ENCODE data around the gene OSBP2.
"Not testable (repeated sequence)": the region's sequence is repeated elsewhere in the genome, so short reads cannot be mapped to it uniquely, and the experiment has no call there.

The OSBP2 gene

DNA sequence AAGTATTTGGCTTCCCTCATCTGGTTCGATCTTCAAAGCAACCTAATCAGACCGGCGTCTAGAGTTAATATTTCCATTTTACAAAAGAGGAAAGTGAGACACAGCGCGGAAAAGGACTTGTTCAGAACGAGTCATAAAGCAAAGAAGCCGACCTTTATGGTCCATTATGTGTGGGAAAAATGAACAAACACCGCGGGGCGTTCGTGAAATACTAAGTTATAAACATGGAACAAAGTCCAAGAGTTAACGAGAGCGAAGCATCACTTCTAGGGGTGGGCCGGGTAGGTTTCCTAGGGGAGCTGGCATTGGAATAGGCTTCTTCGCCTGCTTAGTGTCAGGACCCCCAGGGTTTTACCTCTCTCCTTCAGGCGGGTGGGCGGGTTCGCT, 27.6 kb upstream of the OSBP2 start:
- FAIRE-seq (no peak), DNase-seq (ENCODE audit: insufficient read length, low spot score) (no peak)
- TF ChIP-seq POLR2A (IDR thresholded peaks at IDR 0.05; ENCODE audit: low read depth, low read length): no peak

DNA sequence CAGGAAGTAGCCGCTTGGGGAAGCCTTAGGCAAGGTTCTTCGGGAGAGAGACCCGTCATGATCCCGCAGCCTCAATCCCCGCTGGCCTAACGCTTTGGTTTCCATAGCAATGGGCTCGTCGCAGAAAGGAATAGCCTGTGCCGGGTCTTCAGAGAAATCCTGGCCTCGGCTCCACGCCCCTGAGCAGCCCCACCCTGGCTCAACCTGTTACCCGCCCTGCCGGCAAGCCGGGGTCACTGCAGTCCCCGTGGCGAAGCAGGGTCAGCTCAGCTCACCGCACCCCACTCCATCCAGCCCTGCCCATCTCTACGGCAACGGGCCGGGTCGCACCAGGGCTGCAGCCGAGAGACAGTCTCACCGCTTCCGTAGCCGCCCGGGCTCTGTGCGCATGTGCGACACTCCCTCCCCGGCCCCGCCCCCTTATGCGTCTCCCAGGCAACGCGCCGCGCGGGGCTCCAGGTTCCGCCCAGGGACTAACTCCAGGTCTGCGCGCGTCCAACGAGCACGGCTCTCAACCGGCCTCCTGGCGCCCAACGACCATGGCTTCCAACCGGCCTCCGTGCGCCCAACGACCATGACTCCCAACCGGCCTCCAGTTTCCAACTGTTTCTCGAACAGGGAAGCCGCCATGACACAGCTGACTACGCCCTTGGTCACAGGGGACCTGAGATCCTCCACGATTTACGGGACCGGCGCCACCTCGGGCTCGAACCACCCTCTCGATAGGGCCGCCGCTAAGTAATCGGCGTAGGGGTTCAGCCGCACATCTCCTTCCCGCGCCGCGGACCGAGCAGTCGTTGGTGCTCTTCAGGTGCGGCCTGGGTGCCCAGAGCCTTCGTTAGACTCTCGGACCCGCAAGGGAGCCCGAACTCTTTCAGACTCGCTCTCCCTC, 26.9 kb upstream of the OSBP2 start, which contains the start of gene DUSP18:
Gene DUSP18 (minus strand): TSS at position 382 of the 892 bp plus-strand sequence. CDS start 3,872 bp downstream, outside the sequence.
- peak; percentile 59 for TF ChIP-seq POLR2A (IDR thresholded peaks at IDR 0.05; ENCODE audit: low read depth, low read length)
- peak; percentile 91 for DNase-seq (ENCODE audit: insufficient read length, low spot score)
- peak; percentile 43 for FAIRE-seq

DNA sequence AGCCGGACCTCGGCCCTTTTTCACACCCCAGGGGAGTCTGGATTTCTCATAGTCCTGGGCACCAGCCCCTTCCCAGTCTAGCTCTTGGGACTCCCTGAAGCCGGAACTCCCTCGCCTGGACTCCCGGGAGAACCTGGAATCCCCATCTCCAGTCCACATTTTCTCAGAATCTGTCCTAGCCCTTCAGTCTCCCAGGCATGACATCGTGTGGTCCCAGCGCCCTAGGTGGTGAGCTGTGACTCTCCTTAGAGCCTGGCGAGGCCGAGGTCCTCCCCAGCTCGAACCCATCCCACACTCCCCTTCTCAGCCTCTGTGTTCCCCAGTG, 26.3 kb upstream of the OSBP2 start:
- no peak for DNase-seq (ENCODE audit: insufficient read length, low spot score)
- no peak for TF ChIP-seq POLR2A (IDR thresholded peaks at IDR 0.05; ENCODE audit: low read depth, low read length)
- no peak for FAIRE-seq

DNA sequence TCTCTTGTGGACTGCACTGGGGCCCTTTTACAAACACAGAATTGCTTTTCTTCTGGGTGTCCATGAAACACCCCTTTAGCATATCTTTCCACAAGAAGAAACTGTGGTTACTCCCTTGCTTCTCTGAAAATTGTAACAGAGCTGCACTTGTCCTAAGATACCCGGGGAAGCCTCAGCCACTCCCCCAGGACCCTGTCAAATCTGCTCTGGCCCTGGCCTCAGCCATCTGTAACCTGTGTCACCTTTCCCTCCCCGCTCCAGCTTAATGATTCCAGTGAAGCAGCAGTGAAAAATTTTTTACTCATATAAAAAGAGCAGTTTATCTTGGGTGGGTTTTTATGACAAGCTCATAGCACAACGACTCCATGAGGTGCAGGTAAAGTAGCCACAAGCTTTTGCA, 23.6 kb upstream of the OSBP2 start:
- TF ChIP-seq POLR2A (IDR thresholded peaks at IDR 0.05; ENCODE audit: low read depth, low read length): no peak
- FAIRE-seq: no peak

DNA sequence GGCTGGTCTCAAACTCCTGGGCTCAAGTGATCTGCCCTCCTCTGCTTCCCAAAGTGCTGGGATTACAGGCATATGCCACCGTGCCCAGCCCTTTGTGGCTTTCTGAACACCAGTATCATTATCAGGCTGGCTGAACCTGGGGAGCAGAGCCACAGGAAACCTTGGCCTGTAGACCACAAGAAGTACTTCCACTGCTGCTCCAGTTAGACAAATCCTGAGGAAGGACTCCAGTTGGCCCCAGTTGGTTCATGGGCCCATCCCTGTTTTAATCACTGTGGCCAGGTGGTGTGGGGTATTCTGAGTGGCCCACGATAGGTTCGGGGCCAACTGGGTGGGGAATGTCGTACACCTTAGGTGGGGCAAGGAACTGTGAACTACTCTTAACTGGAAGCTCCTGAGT, 21.5 kb upstream of the OSBP2 start:
- no peak for DNase-seq (ENCODE audit: insufficient read length, low spot score)
- no peak for TF ChIP-seq POLR2A (IDR thresholded peaks at IDR 0.05; ENCODE audit: low read depth, low read length)
- no peak for FAIRE-seq

More for the DNA sequence above, 23.6 kb upstream of the OSBP2 start:
- DNase-seq (ENCODE audit: insufficient read length, low spot score): no peak

DNA sequence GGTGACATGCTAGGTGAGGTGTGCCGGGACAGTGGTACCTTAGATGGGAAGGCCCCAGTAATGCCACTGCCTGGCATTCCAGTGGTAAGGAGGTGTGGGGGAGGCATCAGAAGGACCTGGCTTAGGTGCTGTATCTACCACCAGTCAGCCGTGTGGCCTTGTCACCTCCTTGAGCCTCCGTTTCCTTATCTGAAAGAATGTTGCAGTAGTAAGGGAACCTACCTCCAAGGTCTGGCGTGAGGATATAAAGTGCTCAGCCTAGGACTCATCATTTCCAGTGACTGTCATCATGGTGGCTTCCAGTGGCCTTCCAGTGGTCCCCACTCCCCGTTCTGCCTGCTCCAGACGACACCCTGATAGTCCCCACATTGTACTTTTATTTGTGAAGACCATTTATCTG, 20.2 kb upstream of the OSBP2 start:
- DNase-seq (ENCODE audit: insufficient read length, low spot score) (no peak), FAIRE-seq (no peak)
- no peak for TF ChIP-seq POLR2A (IDR thresholded peaks at IDR 0.05; ENCODE audit: low read depth, low read length)

DNA sequence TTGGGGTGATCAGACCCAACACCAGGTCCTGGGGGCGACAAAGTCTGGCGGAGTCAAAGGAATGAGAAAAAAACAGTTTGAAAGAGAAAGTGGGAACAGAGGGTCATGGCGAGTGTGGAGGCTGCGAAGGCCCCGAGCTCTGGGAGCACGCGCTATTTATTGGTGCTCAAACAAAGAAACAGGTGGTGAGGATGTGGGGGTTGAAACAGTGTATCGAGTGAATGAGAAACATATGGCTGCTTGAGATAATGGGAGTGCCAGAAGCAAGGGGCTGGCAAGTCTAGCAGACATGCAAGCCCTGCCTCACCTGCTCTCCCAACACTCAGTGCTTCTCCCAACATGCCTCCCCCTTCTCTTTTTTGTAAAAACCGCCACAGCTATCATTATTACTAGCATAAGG, 19.2 kb upstream of the OSBP2 start:
- no peak for TF ChIP-seq POLR2A (IDR thresholded peaks at IDR 0.05; ENCODE audit: low read depth, low read length)
- FAIRE-seq (no peak), DNase-seq (ENCODE audit: insufficient read length, low spot score) (no peak)

DNA sequence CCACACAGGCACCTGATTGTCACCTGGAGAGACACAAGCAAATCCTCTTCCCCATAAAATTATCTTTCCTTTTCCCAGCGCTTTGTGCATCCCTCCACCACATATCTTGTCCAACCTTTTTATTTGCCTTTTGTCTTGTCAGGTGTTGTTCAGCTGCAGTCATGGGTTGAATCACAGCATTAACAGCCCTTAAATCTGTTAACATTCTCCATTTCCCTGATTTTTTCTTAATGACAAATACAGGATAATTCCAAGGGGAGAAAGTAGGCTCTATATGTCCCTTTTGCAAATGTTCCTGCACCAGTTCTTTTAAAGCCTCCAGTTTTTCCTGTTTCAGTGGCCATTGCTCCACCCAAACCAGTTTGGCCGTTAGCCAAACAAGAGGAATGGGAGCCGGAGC, 18.1 kb upstream of the OSBP2 start:
- DNase-seq (ENCODE audit: insufficient read length, low spot score); FAIRE-seq: not testable (repeated sequence)

DNA sequence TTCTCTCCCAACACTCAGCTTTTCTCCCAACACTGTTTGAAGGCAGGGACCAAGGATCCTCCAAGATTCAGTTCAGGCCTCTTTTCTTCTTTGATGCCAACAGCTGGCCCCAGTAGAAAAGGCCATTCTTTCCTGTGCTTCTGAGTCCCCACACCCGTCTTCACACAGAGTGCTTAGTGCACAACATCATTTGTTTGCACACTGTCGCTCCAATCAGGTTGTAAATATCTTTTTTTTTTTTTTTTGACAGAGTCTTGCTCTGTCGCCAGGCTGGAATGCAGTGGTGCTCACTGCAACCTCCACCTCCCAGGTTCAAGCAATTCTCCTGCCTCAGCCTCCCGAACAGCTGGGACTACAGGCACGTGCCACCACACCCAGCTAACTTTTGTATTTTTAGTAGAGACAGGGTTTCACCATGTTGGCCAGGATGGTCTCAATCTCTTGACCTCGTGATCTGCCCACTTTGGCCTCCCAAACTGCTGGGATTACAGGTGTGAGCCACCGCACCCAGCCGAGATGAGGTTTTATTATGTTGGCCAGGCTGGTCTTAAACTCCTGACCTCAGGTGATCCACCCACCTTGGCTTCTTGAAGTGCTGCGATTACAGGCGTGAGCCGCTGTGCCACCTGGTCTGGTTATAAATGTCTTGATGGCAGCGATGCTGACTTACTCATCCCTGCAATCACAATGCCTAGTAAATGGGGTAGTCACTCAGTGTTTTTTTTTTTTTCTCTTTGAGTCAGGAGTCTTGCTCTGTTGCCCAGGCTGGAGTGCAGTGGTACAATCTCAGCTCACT, 14.6 kb upstream of the OSBP2 start:
- FAIRE-seq; DNase-seq (ENCODE audit: insufficient read length, low spot score): not testable (repeated sequence)

DNA sequence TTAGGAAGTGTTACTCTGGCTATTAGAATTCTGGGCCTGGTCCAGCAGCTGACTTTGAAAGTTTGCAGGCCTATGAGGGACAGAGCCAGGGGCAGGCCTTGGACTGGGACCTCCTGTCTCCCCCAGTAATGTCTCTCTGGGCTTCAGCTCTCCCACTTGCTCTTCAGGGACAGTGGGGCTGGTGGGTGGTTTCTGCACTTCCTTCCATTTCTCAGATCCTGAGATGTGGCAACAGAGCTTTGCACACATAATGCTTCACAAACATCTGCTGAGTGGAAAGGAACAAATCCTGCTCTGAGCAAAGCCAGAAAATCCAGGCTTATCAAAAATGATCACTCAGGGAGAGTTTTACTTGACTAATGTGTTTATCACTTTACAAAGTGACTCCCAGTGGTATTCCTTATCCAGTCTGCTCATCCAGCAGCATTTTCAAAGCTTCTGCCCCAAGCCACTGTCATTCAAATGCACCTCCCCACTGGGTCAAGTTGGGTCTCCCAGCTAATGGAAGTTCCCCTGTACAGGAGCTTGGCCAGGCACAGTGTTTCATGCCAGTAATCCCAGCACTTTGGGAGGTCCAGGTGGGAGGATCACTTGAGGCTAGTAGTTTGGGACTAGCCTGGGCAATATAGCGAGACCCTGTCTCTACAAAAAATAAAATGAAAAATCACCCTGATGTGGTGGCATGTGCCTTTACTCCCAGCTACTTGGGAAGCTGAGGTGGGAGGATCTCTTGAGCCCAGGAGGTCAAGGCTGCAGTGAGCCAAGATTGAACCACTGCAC, 13.5 kb upstream of the OSBP2 start:
- FAIRE-seq (no peak), DNase-seq (ENCODE audit: insufficient read length, low spot score) (no peak)
- TF ChIP-seq POLR2A (IDR thresholded peaks at IDR 0.05; ENCODE audit: low read depth, low read length): no peak

DNA sequence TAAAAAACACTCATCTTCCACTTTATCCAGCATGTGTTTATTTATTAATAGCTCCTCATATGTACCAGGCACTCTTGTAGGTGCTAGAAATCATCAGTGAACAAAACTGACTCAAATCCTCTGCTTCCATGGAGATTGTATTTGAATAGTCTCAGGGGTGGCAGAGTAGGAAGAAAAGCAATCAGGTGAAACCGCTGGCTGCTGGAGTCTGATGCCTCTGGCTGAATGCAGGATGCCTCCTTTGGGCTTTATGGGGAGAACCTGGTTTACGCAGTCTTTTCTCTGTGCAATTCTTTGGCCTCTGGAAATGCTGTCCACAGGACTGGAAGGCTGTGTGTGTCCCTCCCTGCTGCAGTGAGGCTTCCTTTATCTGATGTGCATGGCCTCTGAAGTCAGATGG, 12.8 kb upstream of the OSBP2 start:
- FAIRE-seq (no peak), DNase-seq (ENCODE audit: insufficient read length, low spot score) (no peak)

DNA sequence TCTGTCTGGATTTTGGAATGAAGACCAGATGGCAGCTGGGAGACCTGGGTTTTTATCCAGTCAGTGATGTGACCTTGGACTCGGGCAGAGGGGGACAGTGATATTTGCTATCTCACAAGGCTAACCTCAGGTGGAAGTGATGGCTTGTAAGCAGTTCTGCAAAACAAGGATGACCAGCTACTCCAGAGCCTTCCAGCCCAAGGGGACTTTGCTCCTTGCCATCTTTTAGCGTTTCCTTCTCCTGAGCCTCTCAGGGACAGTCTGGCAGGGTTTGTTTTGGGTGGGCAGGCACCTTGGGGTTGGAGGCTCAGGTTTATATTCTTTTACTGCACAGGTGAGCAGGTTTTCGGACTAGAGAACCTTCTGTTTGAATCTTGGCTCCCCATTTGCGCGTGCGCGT, 9.5 kb upstream of the OSBP2 start:
- DNase-seq (ENCODE audit: insufficient read length, low spot score): no peak
- no peak for FAIRE-seq
- TF ChIP-seq POLR2A (IDR thresholded peaks at IDR 0.05; ENCODE audit: low read depth, low read length): no peak

More for the DNA sequence above, 12.8 kb upstream of the OSBP2 start:
- TF ChIP-seq POLR2A (IDR thresholded peaks at IDR 0.05; ENCODE audit: low read depth, low read length): no peak

DNA sequence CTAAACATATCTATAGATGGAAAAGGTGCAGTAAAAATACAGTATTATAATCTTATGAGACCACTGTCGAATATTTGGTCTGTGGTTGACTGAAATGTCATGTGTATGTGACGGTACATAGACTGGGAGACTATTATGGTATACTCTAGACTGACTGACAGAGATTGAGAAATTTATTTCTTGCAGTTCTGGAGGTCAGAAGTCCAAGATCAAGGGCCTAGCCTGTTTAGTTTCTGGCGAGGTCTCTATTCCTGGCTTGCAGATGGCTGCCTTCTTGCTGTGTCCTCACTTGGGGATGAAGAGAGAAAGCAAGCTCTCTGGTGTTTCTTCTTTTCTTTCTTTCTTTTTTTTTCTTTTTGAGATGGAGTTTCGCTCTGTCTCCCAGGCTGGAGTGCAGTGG, 7.3 kb upstream of the OSBP2 start:
- TF ChIP-seq POLR2A (IDR thresholded peaks at IDR 0.05; ENCODE audit: low read depth, low read length): no peak
- DNase-seq (ENCODE audit: insufficient read length, low spot score) (no peak), FAIRE-seq (no peak)

DNA sequence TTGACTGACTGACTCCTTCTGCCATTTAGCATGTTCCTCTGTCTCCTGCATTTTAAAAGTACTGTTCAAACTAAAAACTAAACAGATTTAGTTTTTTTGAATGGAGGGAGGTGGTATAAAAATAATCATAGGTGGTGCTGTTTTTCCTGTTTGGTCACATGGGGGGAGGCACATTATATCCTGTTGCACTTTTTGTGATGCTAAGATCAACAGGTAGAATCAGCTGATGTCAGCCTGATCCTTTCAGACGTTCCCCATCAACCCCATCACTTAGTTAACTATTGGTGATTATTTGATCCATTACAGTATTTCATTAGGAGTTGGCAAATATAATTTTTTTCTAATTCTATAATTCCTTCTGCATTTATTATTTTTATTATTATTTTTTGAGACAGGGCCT, 5.1 kb upstream of the OSBP2 start:
- no peak for TF ChIP-seq POLR2A (IDR thresholded peaks at IDR 0.05; ENCODE audit: low read depth, low read length)
- FAIRE-seq (no peak), DNase-seq (ENCODE audit: insufficient read length, low spot score) (no peak)
